ENCODE results near the gene MAST4. TPM values are rescaled to one million over a fixed set of nuclear protein-coding genes. Genes with fewer than 3 reads are reported as not detected.

MAST4 gene
- total and polyA plus RNA-seq, 4 donors, result 3.7 to 9.5 (median 6.5) TPM

- no peak for DNase-seq (ENCODE audit: low spot score)
- peaks cover 10 to 27% (median 16%) of the 10 kb centered on the region in 4 donors for H3K4me1 ChIP-seq (ENCODE audit: control insufficient read depth in 4 of 4, insufficient read depth in 4 of 4, low read length in 3 of 4)
- WGBS, result 80% methylated on average over 1 of the region's 1 CpG
Observed at GRCh38 chr5:67093279-67093678, 497.1 kb downstream of the MAST4 start.

GRCh38 chr5:67094476-67095300 is 498.5 kb downstream of the MAST4 start:
- H3K9ac ChIP-seq (ENCODE audit: low read depth in 1 of 2, low read length in 2 of 2), result no peak overlapping the region
- H3K9me3 ChIP-seq (ENCODE audit: control insufficient read depth in 4 of 4, low read length in 3 of 4), result no peaks in the 10 kb centered on the region
- H3K4me1 ChIP-seq (ENCODE audit: control insufficient read depth in 4 of 4, insufficient read depth in 4 of 4, low read length in 3 of 4), result peaks cover 9 to 22% (median 14%) of the 10 kb centered on the region in 4 donors
- TF ChIP-seq YY1 (IDR thresholded peaks at IDR 0.05) (no peak), FOXA1 (IDR thresholded peaks at IDR 0.05) (no peak), EGR1 (IDR thresholded peaks at IDR 0.05; ENCODE audit: low read depth in 2 of 2) (no peak), HNF4G (IDR thresholded peaks at IDR 0.05) (no peak), GABPA (IDR thresholded peaks at IDR 0.05 in 1 of 2, conservative IDR thresholded peaks at IDR 0.05 in 1 of 2) (no peak), CTCF (IDR thresholded peaks at IDR 0.05; ENCODE audit: low read depth, low read length, missing input control) (no peak), HNF4A (conservative IDR thresholded peaks at IDR 0.05) (no peak), MAX (IDR thresholded peaks at IDR 0.05) (no peak), NR2F2 (IDR thresholded peaks at IDR 0.05) (no peak), FOXA2 (IDR thresholded peaks at IDR 0.05) (no peak)
- TF ChIP-seq, protein P1, sequence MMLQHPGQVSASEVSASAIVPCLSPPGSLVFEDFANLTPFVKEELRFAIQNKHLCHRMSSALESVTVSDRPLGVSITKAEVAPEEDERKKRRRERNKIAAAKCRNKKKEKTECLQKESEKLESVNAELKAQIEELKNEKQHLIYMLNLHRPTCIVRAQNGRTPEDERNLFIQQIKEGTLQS (IDR thresholded peaks at IDR 0.05), result no peak
- no peak overlapping the region for H3K4me3 ChIP-seq (ENCODE audit: low read depth in 1 of 3, low read length in 3 of 3)
- no peak for DNase-seq (ENCODE audit: low spot score)
- WGBS, result 54% methylated on average over 4 of the region's 4 CpGs
- peaks cover 0 to 6% (median 1%) of the 10 kb centered on the region in 4 donors for H3K36me3 ChIP-seq (ENCODE audit: control insufficient read depth in 4 of 4, insufficient read depth in 3 of 4, low read depth in 1 of 4, low read length in 3 of 4)
- H3K27ac ChIP-seq (ENCODE audit: low read depth in 1 of 2, low read length in 2 of 2), result peak overlapping the region; percentile 66 to 74
- no peaks in the 10 kb centered on the region for H3K27me3 ChIP-seq (ENCODE audit: control insufficient read depth in 4 of 4, insufficient read depth in 4 of 4, low read length in 3 of 4)

More at GRCh38 chr5:67093279-67093678, 497.1 kb downstream of the MAST4 start:
- H3K36me3 ChIP-seq (ENCODE audit: control insufficient read depth in 4 of 4, insufficient read depth in 3 of 4, low read depth in 1 of 4, low read length in 3 of 4), result peaks cover 0 to 6% (median 1%) of the 10 kb centered on the region in 4 donors
- H3K4me3 ChIP-seq (ENCODE audit: low read depth in 1 of 3, low read length in 3 of 3), result no peak overlapping the region
- H3K27ac ChIP-seq (ENCODE audit: low read depth in 1 of 2, low read length in 2 of 2), result no peak overlapping the region
- no peak for TF ChIP-seq REST (IDR thresholded peaks at IDR 0.05)
- no peak for TF ChIP-seq GABPA (IDR thresholded peaks at IDR 0.05 in 1 of 2, conservative IDR thresholded peaks at IDR 0.05 in 1 of 2)
- no peak for TF ChIP-seq JUND (IDR thresholded peaks at IDR 0.05)
- no peak for TF ChIP-seq FOXA1 (IDR thresholded peaks at IDR 0.05)
- TF ChIP-seq SP1 (IDR thresholded peaks at IDR 0.05), result no peak
- TF ChIP-seq YY1 (IDR thresholded peaks at IDR 0.05), result no peak
- no peak for TF ChIP-seq TAF1 (conservative IDR thresholded peaks at IDR 0.05)
- no peak for TF ChIP-seq NR2F2 (IDR thresholded peaks at IDR 0.05)
- TF ChIP-seq, protein P2, sequence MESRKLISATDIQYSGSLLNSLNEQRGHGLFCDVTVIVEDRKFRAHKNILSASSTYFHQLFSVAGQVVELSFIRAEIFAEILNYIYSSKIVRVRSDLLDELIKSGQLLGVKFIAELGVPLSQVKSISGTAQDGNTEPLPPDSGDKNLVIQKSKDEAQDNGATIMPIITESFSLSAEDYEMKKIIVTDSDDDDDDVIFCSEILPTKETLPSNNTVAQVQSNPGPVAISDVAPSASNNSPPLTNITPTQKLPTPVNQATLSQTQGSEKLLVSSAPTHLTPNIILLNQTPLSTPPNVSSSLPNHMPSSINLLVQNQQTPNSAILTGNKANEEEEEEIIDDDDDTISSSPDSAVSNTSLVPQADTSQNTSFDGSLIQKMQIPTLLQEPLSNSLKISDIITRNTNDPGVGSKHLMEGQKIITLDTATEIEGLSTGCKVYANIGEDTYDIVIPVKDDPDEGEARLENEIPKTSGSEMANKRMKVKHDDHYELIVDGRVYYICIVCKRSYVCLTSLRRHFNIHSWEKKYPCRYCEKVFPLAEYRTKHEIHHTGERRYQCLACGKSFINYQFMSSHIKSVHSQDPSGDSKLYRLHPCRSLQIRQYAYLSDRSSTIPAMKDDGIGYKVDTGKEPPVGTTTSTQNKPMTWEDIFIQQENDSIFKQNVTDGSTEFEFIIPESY (IDR thresholded peaks at IDR 0.05), result no peak
- no peak for TF ChIP-seq HNF4A (conservative IDR thresholded peaks at IDR 0.05)
- TF ChIP-seq RAD21 (IDR thresholded peaks at IDR 0.05), result no peak
- H3K9me3 ChIP-seq (ENCODE audit: control insufficient read depth in 4 of 4, low read length in 3 of 4), result no peaks in the 10 kb centered on the region
- no peak overlapping the region for H3K9ac ChIP-seq (ENCODE audit: low read depth in 1 of 2, low read length in 2 of 2)
- no peaks in the 10 kb centered on the region for H3K27me3 ChIP-seq (ENCODE audit: control insufficient read depth in 4 of 4, insufficient read depth in 4 of 4, low read length in 3 of 4)

Measured in liver (tissue), 9 donors.